AG04450 (cell line): ENCODE data around the gene PLEKHG2. TPM values are rescaled to one million over a fixed set of nuclear protein-coding genes. Genes with fewer than 3 reads are reported as not detected.

Experiments
- CTCF ChIA-PET: fragments of 300-600, 350-600 bp; formaldehyde crosslinking; extraction: SDS; loops from one replicate; lab custom pipeline; 2022; ENCODE audit warnings: antibody characterized with exemption, inconsistent platforms; lab: Charles Lee
- POLR2A ChIA-PET: fragments of 350-600 bp; formaldehyde crosslinking; extraction: SDS; loops from one replicate; lab custom pipeline; 2021; ENCODE audit warnings: antibody characterized with exemption, inconsistent platforms; lab: Yijun Ruan, JAX
- DNase-seq: peaks from one replicate; pipeline ENCODE4 v3.0.0-alpha.2; 2011; ENCODE audit warnings: low read depth, low spot score
- H3K27ac ChIP-seq: one replicate; pipeline ENCODE4 v1.5.1; 2012; ENCODE audit warnings: low read depth, low read length, control low read depth
- H3K27me3 ChIP-seq: one replicate; pipeline ENCODE4 v1.6.0; 2012; ENCODE audit warnings: low read length; ENCODE audit not compliant: control insufficient read depth, insufficient read depth
- H3K4me3 ChIP-seq: 2 replicates; pipeline ENCODE4 v1.5.1; 2011; ENCODE audit warnings: mild to moderate bottlenecking, low read depth, low read length, control low read depth
- H3K9me3 ChIP-seq: 2 replicates; pipeline ENCODE4 v1.5.1; 2012; ENCODE audit warnings: low read length; ENCODE audit not compliant: control insufficient read depth, insufficient read depth
- CTCF ChIP-seq: IDR thresholded peaks from 2 replicates; pipeline ENCODE4 v1.5.1; 2011; ENCODE audit warnings: low read depth, low read length, control low read depth, inconsistent platforms
- polyA plus RNA-seq: library from polyadenylated mRNA; depleted of rRNA; stranded (reverse); fragments of >200 nt; gene quantifications from 2 replicates; pipeline ENCODE4 v1.2.3, GENCODE V29; 2011

Gene PLEKHG2
- polyA plus RNA-seq, 1 experiment, result 12.3 TPM

- no peak for TF ChIP-seq CTCF
- H3K27me3 ChIP-seq, result no peaks in the 10 kb centered on the region
- H3K27ac ChIP-seq, result no peak overlapping the region
- H3K4me3 ChIP-seq, result no peak overlapping the region
- H3K9me3 ChIP-seq, result no peaks in the 10 kb centered on the region; the same call in 1 of the 2 replicates
- ChIA-PET POLR2A (no interaction called here), CTCF (interaction anchor here (0.5 kb wide), 2 partner anchors 9 to 530 kb away, joined by 3 to 4 read pairs; no protein-coding TSS in a partner anchor)
- DNase-seq, result no peak
Measured at GRCh38 chr19:39465956-39466747, 53.7 kb downstream of the PLEKHG2 start.

GRCh38 chr19:39467941-39468340, 55.5 kb downstream of the PLEKHG2 start:
- no peak for TF ChIP-seq CTCF
- DNase-seq, result no peak

GRCh38 chr19:39469036-39469435, 56.6 kb downstream of the PLEKHG2 start:
- no peak overlapping the region for H3K4me3 ChIP-seq
- POLR2A ChIA-PET, result no interaction called here
- CTCF ChIA-PET, result no interaction called here
- H3K9me3 ChIP-seq, result no peaks in the 10 kb centered on the region; the same call in 1 of the 2 replicates
- no peak for DNase-seq
- no peak for TF ChIP-seq CTCF
- no peaks in the 10 kb centered on the region for H3K27me3 ChIP-seq
- H3K27ac ChIP-seq, result no peak overlapping the region

More at GRCh38 chr19:39467941-39468340, 55.5 kb downstream of the PLEKHG2 start:
- CTCF ChIA-PET, result no interaction called here
- H3K27me3 ChIP-seq, result no peaks in the 10 kb centered on the region
- no peak overlapping the region for H3K4me3 ChIP-seq
- no peaks in the 10 kb centered on the region; the same call in 1 of the 2 replicates for H3K9me3 ChIP-seq
- POLR2A ChIA-PET, result no interaction called here
- no peak overlapping the region for H3K27ac ChIP-seq

- ChIA-PET CTCF (no interaction called here), POLR2A (no interaction called here)
- no peak for TF ChIP-seq CTCF
- no peak for DNase-seq
- no peak overlapping the region for H3K27ac ChIP-seq
- no peaks in the 10 kb centered on the region for H3K27me3 ChIP-seq
- H3K4me3 ChIP-seq, result no peak overlapping the region
- H3K9me3 ChIP-seq, result no peaks in the 10 kb centered on the region; the same call in 1 of the 2 replicates
Measured at GRCh38 chr19:39469567-39469966, 57.1 kb downstream of the PLEKHG2 start.

- TF ChIP-seq CTCF, result no peak
- CTCF ChIA-PET, result interaction anchor here (1.5 kb wide), 1 partner anchor 62 kb away, joined by 4 read pairs; the partner anchor contains the start of gene EID2B
- no peak for DNase-seq
- POLR2A ChIA-PET, result no interaction called here
- Histone ChIP-seq H3K27ac (no peak overlapping the region), H3K9me3 (no peaks in the 10 kb centered on the region), H3K4me3 (no peak overlapping the region), H3K27me3 (no peaks in the 10 kb centered on the region)
Measured at GRCh38 chr19:39470724-39471339, 58.4 kb downstream of the PLEKHG2 start.
